Stimulated activated CD8-positive, alpha-beta memory T cell treated with anti-CD3 and anti-CD28 coated beads, Interleukin-12 subunit alpha, Interleukin-12 subunit beta, amount 100 ng/mL, for 24 hours (primary cell): ENCODE measurements around the gene TSKU.

Experiments
- DNase-seq: peaks from one replicate; pipeline ENCODE4 v3.0.0-alpha.2; 2020; ENCODE audit errors: extremely low read depth

TSKU gene

GRCh38 chr11:76770642-76771445 is 12.3 kb upstream of the TSKU start:
- no peak for DNase-seq

- DNase-seq, result no peak
These were observed 11.6 kb upstream of the TSKU start for GRCh38 chr11:76771446-76772099.

- DNase-seq, result no peak
These were observed 10.9 kb upstream of the TSKU start for GRCh38 chr11:76772100-76772782.

GRCh38 chr11:76772783-76773106 is 10.4 kb upstream of the TSKU start:
- DNase-seq, result no peak

- no peak for DNase-seq
These were observed 9.2 kb upstream of the TSKU start for GRCh38 chr11:76773921-76774361.

GRCh38 chr11:76776472-76776871 is 6.7 kb upstream of the TSKU start:
- DNase-seq, result no peak

- no peak for DNase-seq
These were observed 5.9 kb upstream of the TSKU start for GRCh38 chr11:76777305-76777704.

- DNase-seq, result no peak
These were observed 5.3 kb upstream of the TSKU start for GRCh38 chr11:76777876-76778275.

GRCh38 chr11:76778874-76779273 is 4.3 kb upstream of the TSKU start:
- no peak for DNase-seq

- DNase-seq, result no peak
These were observed 1.9 kb upstream of the TSKU start for GRCh38 chr11:76781046-76781801.

GRCh38 chr11:76781807-76782530 is 1.2 kb upstream of the TSKU start:
- no peak for DNase-seq

- no peak for DNase-seq
These were observed 444 bp upstream of the TSKU start for GRCh38 chr11:76782531-76783293.

- no peak for DNase-seq
These were observed 999 bp downstream of the TSKU start for GRCh38 chr11:76783896-76784813.

GRCh38 chr11:76785513-76785912 is 2.4 kb downstream of the TSKU start:
- no peak for DNase-seq

- no peak for DNase-seq
These were observed 2.9 kb downstream of the TSKU start for GRCh38 chr11:76786016-76786415.

GRCh38 chr11:76786441-76787014 is 3.4 kb downstream of the TSKU start:
- no peak for DNase-seq

- DNase-seq, result no peak
These were observed 4.1 kb downstream of the TSKU start for GRCh38 chr11:76787271-76787670.

GRCh38 chr11:76787911-76788596 is 4.9 kb downstream of the TSKU start:
- DNase-seq, result no peak
